ENCODE data around the gene LRCH2. TPM values are rescaled to one million over a fixed set of nuclear protein-coding genes. Genes with fewer than 3 reads are reported as not detected.

The LRCH2 gene
- total RNA-seq, 3 donors from 2014 or later, result 2.0 to 3.9 (median 2.6) TPM

- H3K4me3 ChIP-seq, result no peak overlapping the region
- H3K4me1 ChIP-seq, result no peaks in the 10 kb centered on the region
- no peaks in the 10 kb centered on the region for H3K36me3 ChIP-seq
- peaks cover 0 to 19% of the 10 kb centered on the region in 2 donors for H3K27me3 ChIP-seq
- no peak for TF ChIP-seq POLR2AphosphoS5 (IDR thresholded peaks at IDR 0.05)
- TF ChIP-seq POLR2A (IDR thresholded peaks at IDR 0.05), result no peak
- no peak for TF ChIP-seq CTCF (IDR thresholded peaks at IDR 0.05)
- no peak for DNase-seq (ENCODE audit: low spot score in 2 of 2)
- intact Hi-C loops (cut with DNase I; ENCODE audit: low total_unique reads), result no loop called here
- no peak overlapping the region for H3K27ac ChIP-seq
- H3K9me3 ChIP-seq, result no peaks in the 10 kb centered on the region
Observed at GRCh38 chrX:115174548-115174947, 59.3 kb downstream of the LRCH2 start.

GRCh38 chrX:115173181-115173580 is 60.7 kb downstream of the LRCH2 start:
- no peaks in the 10 kb centered on the region for H3K36me3 ChIP-seq
- H3K27me3 ChIP-seq, result peaks cover 0 to 19% of the 10 kb centered on the region in 2 donors
- no peaks in the 10 kb centered on the region for H3K9me3 ChIP-seq
- TF ChIP-seq POLR2AphosphoS5 (IDR thresholded peaks at IDR 0.05) (no peak), CTCF (IDR thresholded peaks at IDR 0.05) (no peak), POLR2A (IDR thresholded peaks at IDR 0.05) (no peak)
- intact Hi-C loops (cut with DNase I; ENCODE audit: low total_unique reads), result no loop called here
- no peak for DNase-seq (ENCODE audit: low spot score in 2 of 2)
- H3K27ac ChIP-seq, result no peak overlapping the region
- H3K4me1 ChIP-seq, result no peaks in the 10 kb centered on the region
- no peak overlapping the region for H3K4me3 ChIP-seq

DNA sequence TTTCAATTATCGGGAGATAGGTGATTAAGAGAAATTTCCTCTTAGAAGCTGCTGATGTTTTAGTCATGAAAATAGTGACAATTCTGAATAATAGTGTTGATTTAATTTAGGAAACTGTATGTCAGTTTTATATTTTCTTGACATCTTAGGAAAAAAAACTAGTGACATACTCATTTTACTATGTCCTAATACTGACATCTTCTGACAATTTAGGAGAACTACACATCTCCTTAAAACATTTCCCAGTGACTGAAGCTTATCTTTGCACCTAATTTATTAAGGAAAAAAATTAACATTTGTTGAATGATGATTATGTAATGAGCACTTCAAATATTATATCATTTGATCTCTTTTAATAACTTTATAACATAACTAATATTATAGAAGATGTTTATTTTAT is 86.7 kb downstream of the LRCH2 start:
- Histone ChIP-seq H3K27ac (no peak overlapping the region), H3K9me3 (peaks cover 0 to 6% of the 10 kb centered on the region in 2 donors), H3K27me3 (no peaks in the 10 kb centered on the region), H3K4me3 (no peak overlapping the region), H3K36me3 (no peaks in the 10 kb centered on the region), H3K4me1 (no peaks in the 10 kb centered on the region)
- intact Hi-C loops (cut with DNase I; ENCODE audit: low total_unique reads), result no loop called here
- DNase-seq (ENCODE audit: low spot score in 2 of 2), result no peak
- TF ChIP-seq POLR2A (IDR thresholded peaks at IDR 0.05) (no peak), CTCF (IDR thresholded peaks at IDR 0.05) (peak in 2 of 3 donors; percentile 27 to 36)

DNA sequence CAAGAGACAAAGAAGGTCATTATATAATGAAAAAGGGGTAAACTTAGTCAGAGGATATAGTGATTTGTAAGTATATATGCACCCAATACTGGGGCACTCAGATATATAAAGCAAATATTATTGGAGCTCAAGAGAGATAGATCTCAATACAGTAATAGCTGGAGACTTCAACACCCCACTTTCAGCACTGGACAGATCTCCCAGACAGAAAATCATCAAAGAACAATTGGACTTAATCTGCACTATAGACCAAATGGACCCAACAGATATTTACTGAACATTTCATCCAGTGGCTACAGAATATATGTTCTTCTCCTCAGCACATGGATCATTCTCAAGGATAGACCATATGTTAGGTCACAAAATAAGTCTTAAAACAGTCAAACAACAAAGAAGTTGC is 91.8 kb downstream of the LRCH2 start:
- Histone ChIP-seq H3K27me3 (peaks cover 0 to 13% of the 10 kb centered on the region in 2 donors), H3K9me3 (peaks cover 5 to 15% of the 10 kb centered on the region in 2 donors), H3K27ac (no peak overlapping the region), H3K36me3 (no peaks in the 10 kb centered on the region), H3K4me3 (no peak overlapping the region), H3K4me1 (no peaks in the 10 kb centered on the region)
- TF ChIP-seq CTCF (IDR thresholded peaks at IDR 0.05) (no peak), POLR2A (IDR thresholded peaks at IDR 0.05) (no peak), POLR2AphosphoS5 (IDR thresholded peaks at IDR 0.05) (no peak)
- intact Hi-C loops (cut with DNase I; ENCODE audit: low total_unique reads), result no loop called here
- no peak for DNase-seq (ENCODE audit: low spot score in 2 of 2)

DNA sequence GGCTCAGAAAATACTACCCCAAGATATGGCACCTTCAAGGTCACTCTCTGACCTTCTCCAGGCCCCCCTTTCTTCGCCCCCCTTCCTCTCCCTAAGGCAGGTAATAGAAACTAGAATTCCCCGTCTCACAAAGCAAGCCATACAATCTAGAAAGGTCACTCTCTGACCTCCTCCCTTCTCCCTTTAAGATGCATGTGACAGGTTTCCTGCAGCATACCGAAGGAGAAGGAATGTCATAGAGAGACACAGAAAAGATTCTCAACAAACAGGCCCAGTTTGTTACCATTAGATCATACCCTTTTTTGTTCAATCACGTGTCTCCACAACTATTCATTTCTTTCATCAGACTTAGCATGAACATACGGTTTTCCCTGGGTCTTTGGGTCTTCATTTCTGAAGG is 95.9 kb downstream of the LRCH2 start:
- intact Hi-C loops (cut with DNase I; ENCODE audit: low total_unique reads), result no loop called here
- no peaks in the 10 kb centered on the region for H3K4me1 ChIP-seq
- no peak for TF ChIP-seq POLR2A (IDR thresholded peaks at IDR 0.05)
- no peak for TF ChIP-seq POLR2AphosphoS5 (IDR thresholded peaks at IDR 0.05)
- H3K36me3 ChIP-seq, result no peaks in the 10 kb centered on the region
- H3K4me3 ChIP-seq, result no peak overlapping the region
- DNase-seq (ENCODE audit: low spot score in 2 of 2), result no peak
- H3K27me3 ChIP-seq, result peaks cover 0 to 13% of the 10 kb centered on the region in 2 donors
- H3K27ac ChIP-seq, result no peak overlapping the region
- peaks cover 5 to 9% of the 10 kb centered on the region in 2 donors for H3K9me3 ChIP-seq

GRCh38 chrX:115134382-115134781 is 99.5 kb downstream of the LRCH2 start:
- Histone ChIP-seq H3K9me3 (no peaks in the 10 kb centered on the region), H3K4me3 (no peak overlapping the region), H3K27me3 (peaks cover 0 to 12% of the 10 kb centered on the region in 2 donors), H3K4me1 (no peaks in the 10 kb centered on the region), H3K27ac (no peak overlapping the region), H3K36me3 (no peaks in the 10 kb centered on the region)
- DNase-seq (ENCODE audit: low spot score in 2 of 2), result no peak
- intact Hi-C loops (cut with DNase I; ENCODE audit: low total_unique reads), result no loop called here
- no peak for TF ChIP-seq POLR2AphosphoS5 (IDR thresholded peaks at IDR 0.05)
- no peak for TF ChIP-seq CTCF (IDR thresholded peaks at IDR 0.05)

Data from breast epithelium (tissue), 4 donors.